OCI-LY7 (cell line): ENCODE results near the gene NUP93. TPM values are rescaled to one million over a fixed set of nuclear protein-coding genes. Genes with fewer than 3 reads are reported as not detected.

Experiments
- BruUV-seq: library from RNA; stranded (reverse); fragments of 400-500 nt; replicated peaks from 2 replicates; lab custom pipeline; 2021; lab: Mats Ljungman, UMichigan
- CTCF ChIA-PET: fragments of 300-600 bp; sonication (Branson Sonifier 250); formaldehyde crosslinking; loops from one replicate; lab custom pipeline; 2022; ENCODE audit warnings: antibody characterized with exemption; ENCODE audit not compliant: unreplicated experiment; lab: Charles Lee
- POLR2A ChIA-PET: fragments of 300-600 bp; sonication (Branson Sonifier 250); formaldehyde crosslinking; loops from one replicate; lab custom pipeline; 2022; ENCODE audit warnings: antibody characterized with exemption; lab: Charles Lee
- DNase-seq: peaks from one replicate; pipeline ENCODE4 v3.0.0-alpha.2; 2015; ENCODE audit warnings: low spot score
- H2AFZ ChIP-seq: fragments of 200-600 bp; sonication (generic), shearing (Covaris generic); 2 replicates; pipeline ENCODE4 v1.6.1; 2014; ENCODE audit warnings: mild to moderate bottlenecking, antibody characterized with exemption, low read length, moderate library complexity
- H3K27ac ChIP-seq: fragments of 200-600 bp; sonication (generic); 2 replicates; pipeline ENCODE4 v1.5.1; 2014; ENCODE audit warnings: mixed run types, low read depth, mild to moderate bottlenecking, moderate library complexity, low read length, inconsistent platforms; ENCODE audit not compliant: poor library complexity, severe bottlenecking
- H3K36me3 ChIP-seq: fragments of 200-600 bp; sonication (generic); 2 replicates; pipeline ENCODE4 v1.6.1; 2014; ENCODE audit warnings: mild to moderate bottlenecking, antibody characterized with exemption, low read length, moderate library complexity, mixed read lengths; ENCODE audit not compliant: insufficient read depth
- H3K4me1 ChIP-seq: fragments of 200-600 bp; sonication (generic); 2 replicates; pipeline ENCODE4 v1.5.1; 2014; ENCODE audit warnings: mild to moderate bottlenecking, low read length; ENCODE audit not compliant: insufficient read depth, poor library complexity, severe bottlenecking
- H3K4me2 ChIP-seq: fragments of 200-600 bp; sonication (generic); 2 replicates; pipeline ENCODE4 v1.6.1; 2014; ENCODE audit warnings: mild to moderate bottlenecking, low read length
- H3K4me3 ChIP-seq: fragments of 200-600 bp; sonication (generic); 2 replicates; pipeline ENCODE4 v1.5.1; 2014; ENCODE audit warnings: mild to moderate bottlenecking, low read depth, low read length; ENCODE audit not compliant: poor library complexity, severe bottlenecking
- H3K79me2 ChIP-seq: fragments of 200-600 bp; sonication (generic); 2 replicates; pipeline ENCODE4 v1.6.1; 2016; ENCODE audit warnings: low read depth, mild to moderate bottlenecking, low read length, moderate library complexity, mixed read lengths; ENCODE audit not compliant: insufficient read depth
- H3K9me2 ChIP-seq: fragments of 200-600 bp; sonication (generic); 2 replicates; pipeline ENCODE4 v1.6.1; 2016; ENCODE audit warnings: mild to moderate bottlenecking, low read length, mixed read lengths; ENCODE audit not compliant: insufficient read depth
- H3K9me3 ChIP-seq: fragments of 200-600 bp; sonication (generic); 2 replicates; pipeline ENCODE4 v1.6.1; 2014; ENCODE audit warnings: mild to moderate bottlenecking, mixed run types, low read length, mixed read lengths
- H4K20me1 ChIP-seq: fragments of 200-600 bp; sonication (generic); 2 replicates; pipeline ENCODE4 v1.6.1; 2014; ENCODE audit warnings: mild to moderate bottlenecking, antibody characterized with exemption, low read length, moderate library complexity, mixed read lengths; ENCODE audit not compliant: insufficient read depth
- CTCF ChIP-seq: fragments of 200-600 bp; sonication (generic); conservative IDR thresholded peaks from 2 replicates; pipeline ENCODE4 v1.5.1; 2014; ENCODE audit warnings: mild to moderate bottlenecking, antibody characterized with exemption, low read length, moderate library complexity, mixed read lengths
- EZH2phosphoT487 ChIP-seq: fragments of 200-600 bp; sonication (generic); IDR thresholded peaks from 2 replicates; pipeline ENCODE4 v1.6.1; 2018; ENCODE audit warnings: low read depth, borderline replicate concordance, mild to moderate bottlenecking, mixed run types, antibody characterized with exemption, low read length, moderate library complexity, mixed read lengths
- intact Hi-C: fragments of 100-400 bp; cut with micrococcal nuclease; formaldehyde crosslinking; loops from one replicate; pipeline ENCODE4 v1.10.0; 2022; ENCODE audit not compliant: unreplicated experiment
- total RNA-seq, 2 experiments: library from RNA; depleted of rRNA in 1 of 2; stranded (reverse); fragments of >200 nt in 1 of 2; shearing (Covaris generic) in 1 of 2; gene quantifications; 2 replicates each; pipeline ENCODE4 v1.2.3, GENCODE V29; 2014 to 2022

Gene NUP93
- total RNA-seq, 2 experiments from 2014 or later, result 119 to 183 TPM

- intact Hi-C loops, result no loop called here
- Histone ChIP-seq H3K4me1 (no peaks in the 10 kb centered on the region), H2AFZ (no peak overlapping the region), H4K20me1 (no peaks in the 10 kb centered on the region), H3K4me2 (no peak overlapping the region), H3K79me2 (no peaks in the 10 kb centered on the region), H3K9me2 (no peaks in the 10 kb centered on the region), H3K27ac (no peak overlapping the region), H3K9me3 (no peaks in the 10 kb centered on the region), H3K4me3 (no peak overlapping the region), H3K36me3 (peaks cover 94% of the 10 kb centered on the region)
- TF ChIP-seq CTCF (no peak), EZH2phosphoT487 (no peak)
- DNase-seq, result no peak
- no TSS peak for BruUV-seq
- POLR2A ChIA-PET, result no interaction called here
- CTCF ChIA-PET, result no interaction called here
These were observed 111.3 kb downstream of the NUP93 start for GRCh38 chr16:56841233-56841632.

- H3K4me1 ChIP-seq, result no peaks in the 10 kb centered on the region
- no peaks in the 10 kb centered on the region for H4K20me1 ChIP-seq
- TF ChIP-seq CTCF, result no peak
- no peak for TF ChIP-seq EZH2phosphoT487
- H3K9me2 ChIP-seq, result no peaks in the 10 kb centered on the region
- H3K36me3 ChIP-seq, result peaks cover 90% of the 10 kb centered on the region
- H3K79me2 ChIP-seq, result no peaks in the 10 kb centered on the region
- H3K27ac ChIP-seq, result no peak overlapping the region
- H3K4me3 ChIP-seq, result no peak overlapping the region
- no peak overlapping the region for H3K4me2 ChIP-seq
- no peak for DNase-seq
- no peaks in the 10 kb centered on the region for H3K9me3 ChIP-seq
- intact Hi-C loops, result no loop called here
- no peak overlapping the region for H2AFZ ChIP-seq
- no TSS peak for BruUV-seq
- CTCF ChIA-PET, result no interaction called here
- POLR2A ChIA-PET, result no interaction called here
These were observed 111.7 kb downstream of the NUP93 start for GRCh38 chr16:56841659-56842058.

GRCh38 chr16:56842133-56842532, 112.2 kb downstream of the NUP93 start:
- POLR2A ChIA-PET, result no interaction called here

More at GRCh38 chr16:56842133-56842532, 112.2 kb downstream of the NUP93 start:
- Histone ChIP-seq H2AFZ (no peak overlapping the region), H3K79me2 (no peaks in the 10 kb centered on the region), H3K4me2 (no peak overlapping the region), H3K4me3 (no peak overlapping the region), H4K20me1 (no peaks in the 10 kb centered on the region), H3K27ac (no peak overlapping the region), H3K4me1 (peaks cover 5% of the 10 kb centered on the region), H3K9me3 (no peaks in the 10 kb centered on the region), H3K36me3 (peaks cover 85% of the 10 kb centered on the region), H3K9me2 (no peaks in the 10 kb centered on the region)
- no peak for DNase-seq
- CTCF ChIA-PET, result no interaction called here
- intact Hi-C loops, result no loop called here
- BruUV-seq, result no TSS peak
- TF ChIP-seq CTCF, result 0 out of 2 replicates have a peak, but pooled peaks have one; percentile 19
- TF ChIP-seq EZH2phosphoT487, result no peak
